Stimulated activated CD8-positive, alpha-beta memory T cell treated with anti-CD3 and anti-CD28 coated beads, Interleukin-12 subunit alpha, Interleukin-12 subunit beta, amount 100 ng/mL, for 4 hours (primary cell): Measurements from ENCODE around the gene DUT.

Experiments
- DNase-seq: peaks from one replicate; pipeline ENCODE4 v3.0.0-alpha.2; 2020; ENCODE audit warnings: low read depth

Gene DUT

GRCh38 chr15:48330105-48330785, 984 bp upstream of the DUT start:
- DNase-seq = no peak

GRCh38 chr15:48331796-48332641, 790 bp downstream of the DUT start:
- peak; percentile 55 for DNase-seq

DNA sequence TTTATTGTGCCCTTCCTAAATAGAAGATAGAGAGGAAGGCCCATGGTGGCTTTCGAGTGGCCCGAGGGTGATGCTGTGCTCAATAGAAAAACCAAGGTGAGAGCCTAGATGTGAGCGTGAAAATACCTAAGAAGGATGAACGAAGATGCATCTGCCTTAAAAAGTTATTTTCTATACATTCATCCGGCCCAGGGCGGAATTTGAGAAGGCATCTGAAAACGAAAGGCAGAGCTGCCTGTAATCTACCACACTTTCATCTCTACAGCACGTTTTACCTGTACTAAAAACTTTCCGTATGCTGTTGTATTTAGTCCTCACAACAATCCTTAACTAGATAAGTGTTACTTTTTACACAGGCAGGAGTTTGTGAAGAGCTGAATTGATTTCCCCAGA, 1.4 kb downstream of the DUT start:
- DNase-seq = no peak

GRCh38 chr15:48333540-48333939, 2.3 kb downstream of the DUT start:
- DNase-seq = no peak

DNA sequence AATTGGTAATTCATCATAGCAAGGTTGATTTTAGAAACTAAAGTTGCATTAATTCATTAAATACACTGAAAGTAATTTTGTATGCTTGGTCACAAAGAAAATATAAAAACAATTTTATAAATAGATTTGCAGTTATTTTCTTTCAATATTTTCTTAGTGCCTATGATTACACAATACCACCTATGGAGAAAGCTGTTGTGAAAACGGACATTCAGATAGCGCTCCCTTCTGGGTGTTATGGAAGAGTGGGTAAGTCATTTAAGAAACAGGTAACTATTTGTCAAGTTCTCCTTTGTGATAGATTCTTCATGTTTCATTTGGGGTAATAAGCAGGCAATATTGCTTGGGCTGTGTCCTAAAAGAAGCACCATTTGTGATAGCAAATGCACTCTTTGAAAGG, 3.0 kb downstream of the DUT start:
- no peak for DNase-seq

DNA sequence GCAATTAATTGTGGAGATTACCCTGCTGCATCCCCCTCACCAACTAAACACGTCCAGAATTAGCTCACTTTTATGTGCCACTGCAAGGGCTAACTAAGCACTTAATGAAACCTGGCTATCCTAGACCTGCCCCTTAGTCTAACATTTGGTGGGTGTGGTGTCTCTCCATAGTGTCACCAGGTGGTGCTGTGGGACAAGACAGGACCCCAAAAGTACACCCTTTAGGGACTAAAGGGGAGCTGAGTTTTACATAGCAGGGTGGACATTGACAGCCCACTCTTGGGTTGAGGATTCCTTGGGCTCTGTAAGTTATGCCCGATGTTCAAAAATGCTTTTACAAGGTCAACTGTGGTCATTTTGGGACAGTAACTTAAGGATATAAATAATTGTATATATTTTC, 5.7 kb downstream of the DUT start:
- DNase-seq = no peak

DNA sequence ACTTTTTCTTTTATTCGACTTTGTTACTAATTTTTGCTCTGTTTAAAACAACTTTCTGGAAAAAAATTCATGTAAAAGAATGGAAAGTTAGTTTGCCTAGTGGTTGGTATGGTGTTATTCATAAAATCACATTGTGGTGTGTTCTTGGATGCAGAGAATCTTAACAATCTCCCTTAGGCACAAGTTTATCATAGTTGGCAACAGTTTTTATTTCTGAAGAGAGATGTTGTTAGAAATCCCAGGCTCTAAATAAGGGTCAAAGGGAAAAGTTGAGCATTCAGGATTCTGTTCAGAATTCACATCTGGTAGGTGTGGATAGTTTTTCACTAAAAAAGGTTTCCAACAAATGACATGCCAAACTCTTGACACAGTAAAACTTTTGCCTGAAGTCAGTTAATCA, 6.4 kb downstream of the DUT start:
- no peak for DNase-seq

- DNase-seq = no peak
Observed at GRCh38 chr15:48340111-48340510, 8.9 kb downstream of the DUT start.

- no peak for DNase-seq
Observed at GRCh38 chr15:48343865-48344264, 12.6 kb downstream of the DUT start.

DNA sequence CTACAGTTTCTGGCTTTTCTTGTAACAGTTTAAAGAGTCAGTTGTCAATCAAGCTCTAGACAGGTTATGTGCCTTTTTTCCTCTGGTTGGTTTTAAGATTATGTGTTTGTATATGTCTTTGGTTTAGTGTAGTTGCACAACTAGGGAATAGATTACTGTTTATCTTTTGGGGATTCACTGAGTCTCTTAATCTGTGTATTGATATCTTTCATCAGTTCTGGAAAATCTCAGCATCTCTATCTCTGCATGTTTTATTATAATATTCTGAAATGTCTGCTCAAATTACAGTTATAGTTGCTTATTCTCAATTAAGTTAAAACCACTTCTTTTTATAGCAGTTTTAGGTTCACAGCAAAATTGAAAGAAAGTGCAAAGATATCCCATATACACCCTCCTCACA, 14.3 kb downstream of the DUT start:
- DNase-seq = no peak

DNA sequence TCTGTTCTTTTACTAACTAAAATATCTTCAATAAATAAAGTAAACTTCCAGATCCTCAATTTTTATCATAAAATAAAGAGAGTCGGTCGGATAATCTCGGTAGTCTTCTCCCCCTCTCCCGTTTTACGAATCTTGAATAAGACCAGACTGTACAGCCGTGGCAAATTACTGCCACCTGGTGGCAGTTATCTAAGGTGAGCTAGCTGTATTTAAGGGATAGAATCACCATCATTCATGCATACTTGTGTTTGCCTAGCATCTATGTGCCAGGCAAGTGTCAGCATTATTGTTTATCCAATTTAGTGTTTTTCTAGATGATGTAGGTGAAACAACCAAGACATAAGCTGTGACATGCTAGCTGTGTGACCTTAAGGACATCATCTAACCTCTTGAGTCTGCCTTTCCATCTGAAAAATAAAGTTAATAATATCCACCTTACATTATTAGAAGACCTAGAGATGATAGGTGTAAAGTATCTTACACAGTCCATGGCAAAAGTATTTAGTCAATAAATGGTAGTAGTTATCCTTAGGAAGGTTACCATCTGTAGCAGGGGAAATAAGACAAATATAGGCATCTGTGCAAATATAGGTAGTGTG, 21.3 kb downstream of the DUT start:
- DNase-seq = peak; percentile 6

- no peak for DNase-seq
Observed at GRCh38 chr15:48354694-48355303, 23.6 kb downstream of the DUT start.

DNA sequence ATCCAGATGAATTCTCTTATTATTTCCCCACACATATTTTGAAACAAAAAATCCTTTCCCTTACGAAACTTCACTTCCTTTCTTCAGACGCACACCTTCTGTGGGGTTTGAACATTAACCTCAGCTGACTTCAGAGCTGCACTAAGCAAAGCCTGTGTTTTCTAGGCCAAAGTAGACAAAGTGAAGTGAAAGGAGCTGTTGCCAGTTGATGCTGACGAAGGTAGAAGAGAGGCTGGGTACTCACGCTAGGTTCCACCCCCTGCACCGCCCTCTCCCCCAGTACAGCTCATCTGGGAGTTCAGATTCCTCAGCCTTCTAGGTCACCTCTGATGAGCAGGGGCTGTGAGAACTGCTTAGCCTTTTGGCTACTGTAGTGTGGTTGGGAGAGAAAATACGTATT, 24.1 kb downstream of the DUT start:
- DNase-seq = no peak

DNA sequence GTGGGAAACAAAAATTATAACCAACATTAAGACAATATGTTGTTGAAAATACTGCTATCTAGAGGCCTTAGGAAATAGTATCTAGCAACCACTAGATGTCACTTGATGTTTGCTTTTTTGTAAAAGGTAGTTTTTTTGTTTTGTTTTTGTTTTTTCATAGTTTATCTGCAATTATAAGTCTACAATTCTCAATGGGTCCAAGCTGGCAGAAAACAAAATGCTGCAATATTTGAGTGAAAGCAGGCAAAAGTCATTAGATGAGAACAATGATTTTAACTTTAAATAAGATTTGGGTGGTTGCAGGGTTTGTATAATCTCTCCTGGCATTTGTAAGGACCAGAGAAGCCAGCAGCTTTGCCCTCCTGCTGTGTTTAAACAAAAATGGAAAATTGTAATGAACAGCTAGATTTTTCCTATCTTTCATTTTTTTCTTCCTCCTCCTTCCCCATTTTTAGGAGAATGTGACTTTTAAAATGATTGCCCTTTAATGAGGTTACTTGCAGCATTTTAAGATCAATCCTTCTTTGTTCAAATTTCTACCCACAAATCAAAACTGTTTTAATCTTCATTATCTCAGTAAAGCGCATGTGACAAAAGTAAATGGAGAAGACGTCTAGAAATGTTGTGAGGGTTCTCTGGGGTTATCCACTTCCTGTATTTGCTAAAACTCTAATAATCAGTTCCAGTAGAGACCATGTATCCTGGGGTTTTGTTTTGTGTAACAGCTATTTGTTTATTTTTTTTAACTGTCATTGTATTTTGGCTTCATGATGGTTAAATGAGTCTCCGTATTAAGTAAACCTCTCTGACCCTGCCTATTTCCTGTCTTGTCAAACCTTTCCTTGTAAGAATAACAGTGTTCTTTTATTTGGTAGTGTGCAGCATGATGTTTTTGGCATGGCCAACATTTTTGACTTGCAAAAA, 27.3 kb downstream of the DUT start:
- DNase-seq = no peak

DNA sequence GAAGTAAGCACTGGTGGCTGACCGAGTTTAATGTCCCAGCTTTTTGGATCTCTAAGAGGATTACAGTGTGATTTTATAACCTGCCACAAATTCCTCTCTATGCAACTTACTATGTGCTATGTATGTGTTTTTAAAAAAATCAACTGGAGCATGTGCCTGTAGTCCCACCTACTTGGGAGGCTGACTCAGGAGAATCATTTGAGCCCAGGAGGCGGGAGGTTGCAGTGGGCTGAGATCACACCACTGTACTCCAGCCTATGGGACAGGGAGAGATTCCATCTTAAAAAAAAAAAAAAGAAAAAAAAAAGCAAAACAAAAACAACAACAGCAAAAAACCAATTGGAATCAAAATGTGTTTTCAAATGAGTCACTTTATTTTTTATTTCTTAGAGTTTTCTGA, 29.6 kb downstream of the DUT start:
- no peak for DNase-seq

DNA sequence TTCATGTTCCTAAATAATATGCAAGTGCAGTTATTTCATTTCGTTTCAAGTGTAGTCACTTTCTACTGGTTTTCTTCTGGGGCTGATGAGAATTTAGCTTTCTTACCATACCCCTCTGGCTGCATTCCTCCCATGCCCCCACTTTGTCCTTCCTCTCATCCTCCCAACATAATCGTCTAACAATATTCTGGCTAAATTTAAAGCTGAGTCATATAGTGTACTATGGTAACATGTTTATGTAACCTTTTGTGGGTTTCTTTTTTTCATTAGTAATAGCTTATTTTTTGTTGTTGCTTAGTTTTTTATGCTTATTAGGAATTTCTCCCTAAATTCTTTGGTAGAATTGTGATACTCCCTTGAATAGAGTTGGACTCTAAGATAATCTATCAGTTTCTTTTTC, 30.5 kb downstream of the DUT start:
- no peak for DNase-seq

- no peak for DNase-seq
Observed at GRCh38 chr15:48363474-48363873, 32.2 kb downstream of the DUT start.

- no peak for DNase-seq
Observed at GRCh38 chr15:48365575-48365974, 34.3 kb downstream of the DUT start.

DNA sequence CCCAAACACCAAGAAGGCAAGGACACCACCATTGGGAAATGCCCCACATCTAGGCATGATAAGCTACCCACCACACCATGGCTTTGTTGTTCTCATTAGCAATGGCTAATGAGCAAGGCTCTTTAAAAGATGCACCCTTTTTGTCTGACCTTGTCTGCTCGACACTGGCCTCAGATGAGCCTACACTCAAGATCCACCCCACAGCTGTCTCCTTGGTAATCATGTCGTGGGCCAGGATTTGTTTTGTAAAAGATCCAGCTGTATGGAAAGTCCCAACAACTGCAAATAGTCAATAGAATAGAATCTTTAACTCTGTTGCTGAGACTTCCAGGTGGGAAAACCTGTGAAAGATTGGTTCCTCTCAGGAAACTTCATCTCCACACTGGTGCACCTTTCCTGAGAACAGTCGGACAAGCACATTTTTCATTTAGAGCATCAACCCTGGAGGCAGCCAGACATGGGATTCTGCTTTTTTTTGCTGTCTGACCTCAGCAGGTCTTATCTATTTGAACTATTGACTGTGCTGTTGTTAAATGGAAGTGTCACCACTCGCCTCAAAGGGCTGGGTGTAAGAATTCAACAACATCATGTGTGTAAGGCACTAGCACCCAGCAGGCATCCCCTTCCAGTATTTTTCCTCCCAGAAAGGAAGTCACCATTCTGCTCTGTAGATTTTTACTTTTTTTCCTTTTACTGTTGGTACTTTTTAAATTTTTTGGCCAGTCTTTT, 35.5 kb downstream of the DUT start:
- no peak for DNase-seq

DNA sequence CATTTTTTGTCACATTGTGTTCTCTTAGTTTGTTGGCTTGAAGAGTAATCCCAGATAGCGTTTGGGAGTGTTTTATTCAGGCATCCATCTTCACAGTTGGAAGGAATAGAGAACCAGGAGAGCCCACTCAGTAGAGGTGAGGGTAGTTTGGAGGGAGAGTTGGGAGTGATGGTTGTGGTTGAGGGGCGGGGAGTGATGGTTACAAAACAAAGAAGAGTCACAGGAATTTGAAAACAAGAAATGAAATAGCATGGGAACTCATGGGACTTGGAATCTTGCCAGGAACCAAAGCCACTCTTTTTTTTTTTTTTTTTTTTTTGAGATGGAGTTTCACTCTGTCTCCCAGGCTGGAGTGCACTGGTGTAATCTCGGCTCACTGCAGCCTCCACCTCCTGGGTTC, 36.3 kb downstream of the DUT start:
- DNase-seq = no peak

DNA sequence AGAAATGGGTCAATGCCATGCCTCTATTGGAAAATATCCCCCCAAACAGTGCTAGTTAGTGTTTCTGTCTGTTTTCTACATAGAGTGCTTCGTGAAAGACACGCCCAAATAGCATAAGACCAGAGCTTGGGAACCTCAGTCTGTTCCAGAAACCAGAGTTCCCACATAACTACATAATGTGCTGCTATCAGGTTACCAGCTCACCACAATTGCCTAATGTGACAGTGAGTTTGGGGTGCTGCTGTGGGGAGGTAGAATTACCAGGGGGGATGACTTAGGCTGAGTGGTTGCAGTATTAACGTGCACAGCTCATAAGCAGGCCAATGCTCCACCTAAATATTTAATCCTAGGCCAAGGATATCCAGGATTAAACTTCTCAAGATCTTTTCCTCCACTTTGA, 39.2 kb downstream of the DUT start:
- no peak for DNase-seq
